PC-9 (cell line): Measurements from ENCODE around the gene CALN1. TPM values are rescaled to one million over a fixed set of nuclear protein-coding genes. Genes with fewer than 3 reads are reported as not detected.

Experiments used
- BruUV-seq: library from RNA; stranded (reverse); fragments of 400-500 nt; replicated peaks from 2 replicates; lab custom pipeline; 2021; lab: Mats Ljungman, UMichigan
- CTCF ChIA-PET: fragments of 300-600 bp; sonication (Branson Sonifier 250); formaldehyde crosslinking; loops from one replicate; lab custom pipeline; 2022; ENCODE audit warnings: antibody characterized with exemption; lab: Charles Lee
- POLR2A ChIA-PET: fragments of 300-600 bp; sonication (Branson Sonifier 250); formaldehyde crosslinking; loops from one replicate; lab custom pipeline; 2022; ENCODE audit warnings: antibody characterized with exemption; ENCODE audit not compliant: unreplicated experiment; lab: Charles Lee
- DNase-seq, 2 experiments: peaks; one replicate each; pipeline versions ENCODE4 v3.0.0 to v3.0.0-alpha.2; 2015 to 2022; ENCODE audit warnings: mixed read lengths in 1 of 2
- H2AFZ ChIP-seq: fragments of 200-600 bp; sonication (generic); 2 replicates; pipeline ENCODE4 v1.8.1; 2017; ENCODE audit warnings: antibody characterized with exemption
- H3F3A ChIP-seq: fragments of 200-600 bp; sonication (generic); 2 replicates; pipeline ENCODE4 v1.8.1; 2017; ENCODE audit warnings: antibody characterized with exemption, mild to moderate bottlenecking, low read depth; ENCODE audit not compliant: insufficient read depth
- H3K27ac ChIP-seq: fragments of 200-600 bp; sonication (generic); 2 replicates; pipeline ENCODE4 v1.6.1; 2016; ENCODE audit warnings: mixed run types
- H3K27me3 ChIP-seq: fragments of 200-600 bp; sonication (generic); 2 replicates; pipeline ENCODE4 v1.6.1; 2016; ENCODE audit warnings: low read depth, mixed run types; ENCODE audit not compliant: insufficient read depth
- H3K36me3 ChIP-seq: fragments of 200-600 bp; sonication (generic); 2 replicates; pipeline ENCODE4 v1.6.1; 2016; ENCODE audit warnings: low read depth, mixed run types
- H3K4me1 ChIP-seq: fragments of 200-600 bp; sonication (generic); replicated peaks from 2 replicates; pipeline ENCODE4 v1.6.1; 2016; ENCODE audit warnings: mixed run types; ENCODE audit not compliant: insufficient read depth
- H3K4me2 ChIP-seq: fragments of 200-600 bp; sonication (generic); 2 replicates; pipeline ENCODE4 v1.6.1; 2017; ENCODE audit warnings: mixed run types
- H3K4me3 ChIP-seq: fragments of 200-600 bp; sonication (generic); 2 replicates; pipeline ENCODE4 v1.6.1; 2016; ENCODE audit warnings: mixed run types
- H3K79me2 ChIP-seq: fragments of 200-600 bp; sonication (generic); 2 replicates; pipeline ENCODE4 v1.6.1; 2017; ENCODE audit warnings: low read depth, mixed run types
- H3K9me2 ChIP-seq: fragments of 200-600 bp; sonication (generic); 2 replicates; pipeline ENCODE4 v1.8.1; 2017; ENCODE audit warnings: mild to moderate bottlenecking; ENCODE audit not compliant: insufficient read depth
- H3K9me3 ChIP-seq: fragments of 200-600 bp; sonication (generic); 2 replicates; pipeline ENCODE4 v1.8.1; 2016; ENCODE audit warnings: low read depth; ENCODE audit not compliant: insufficient read depth
- H4K20me1 ChIP-seq: fragments of 200-600 bp; sonication (generic); 2 replicates; pipeline ENCODE4 v1.8.1; 2017; ENCODE audit not compliant: insufficient read depth
- CTCF ChIP-seq: fragments of 200-600 bp; sonication (generic); conservative IDR thresholded peaks from 2 replicates; pipeline ENCODE4 v1.6.1; 2017; ENCODE audit warnings: mixed run types, antibody characterized with exemption, mild to moderate bottlenecking, moderate library complexity
- EZH2 ChIP-seq: fragments of 200-600 bp; sonication (generic); IDR thresholded peaks from 2 replicates; pipeline ENCODE4 v1.8.0; 2017; ENCODE audit warnings: antibody characterized with exemption, low read depth
- intact Hi-C: fragments of 100-400 bp; cut with micrococcal nuclease; formaldehyde crosslinking; loops from one replicate; pipeline ENCODE4 v1.10.0; 2022; ENCODE audit not compliant: unreplicated experiment
- total RNA-seq: library from RNA; stranded (reverse); gene quantifications from 2 replicates; pipeline ENCODE4 v1.2.3, GENCODE V29; 2021

Gene CALN1
- total RNA-seq, 1 experiment from 2014 or later: not detected

- BruUV-seq: no TSS peak
- intact Hi-C loops: no loop called here
- TF ChIP-seq EZH2: no peak
- TF ChIP-seq CTCF: no peak
- H3K27me3 ChIP-seq: 0 out of 2 replicates have a peak, but pooled peaks cover 14% of the 10 kb centered on the region
- no peaks in the 10 kb centered on the region for H4K20me1 ChIP-seq
- no peaks in the 10 kb centered on the region for H3K9me2 ChIP-seq
- no peaks in the 10 kb centered on the region for H3K9me3 ChIP-seq
- H3K4me2 ChIP-seq: no peak overlapping the region
- H3K27ac ChIP-seq: no peak overlapping the region
- H3K79me2 ChIP-seq: no peaks in the 10 kb centered on the region
- ChIA-PET POLR2A (no interaction called here), CTCF (no interaction called here)
- no peaks in the 10 kb centered on the region for H3K4me1 ChIP-seq
- no peaks in the 10 kb centered on the region for H3F3A ChIP-seq
- DNase-seq: no peak
- no peaks in the 10 kb centered on the region for H3K36me3 ChIP-seq
- no peak overlapping the region for H3K4me3 ChIP-seq
- H2AFZ ChIP-seq: no peak overlapping the region
These were observed 374.0 kb downstream of the CALN1 start for GRCh38 chr7:72038022-72038732.

- Histone ChIP-seq H3K9me3 (no peaks in the 10 kb centered on the region), H3K9me2 (no peaks in the 10 kb centered on the region), H2AFZ (no peak overlapping the region), H3K4me3 (no peak overlapping the region), H3K4me1 (no peaks in the 10 kb centered on the region), H3F3A (no peaks in the 10 kb centered on the region), H3K79me2 (no peaks in the 10 kb centered on the region), H3K36me3 (no peaks in the 10 kb centered on the region), H4K20me1 (no peaks in the 10 kb centered on the region), H3K4me2 (no peak overlapping the region), H3K27ac (no peak overlapping the region), H3K27me3 (peaks cover 18% of the 10 kb centered on the region; the same call in 1 of the 2 replicates)
- intact Hi-C loops: no loop called here
- no peak for TF ChIP-seq EZH2
- TF ChIP-seq CTCF: no peak
- CTCF ChIA-PET: no interaction called here
- POLR2A ChIA-PET: no interaction called here
- no TSS peak for BruUV-seq
- DNase-seq: no peak
These were observed 374.6 kb downstream of the CALN1 start for GRCh38 chr7:72037516-72037915.

- no peaks in the 10 kb centered on the region for H3K4me1 ChIP-seq
- BruUV-seq: no TSS peak
- H3K9me2 ChIP-seq: no peaks in the 10 kb centered on the region
- no peak overlapping the region for H2AFZ ChIP-seq
- ChIA-PET CTCF (no interaction called here), POLR2A (no interaction called here)
- H4K20me1 ChIP-seq: no peaks in the 10 kb centered on the region
- DNase-seq: no peak
- H3K9me3 ChIP-seq: no peaks in the 10 kb centered on the region
- H3K79me2 ChIP-seq: no peaks in the 10 kb centered on the region
- H3K27me3 ChIP-seq: peaks cover 18% of the 10 kb centered on the region; the same call in 1 of the 2 replicates
- H3K36me3 ChIP-seq: no peaks in the 10 kb centered on the region
- H3K4me2 ChIP-seq: no peak overlapping the region
- TF ChIP-seq CTCF (no peak), EZH2 (no peak)
- intact Hi-C loops: no loop called here
- no peaks in the 10 kb centered on the region for H3F3A ChIP-seq
- no peak overlapping the region for H3K27ac ChIP-seq
- no peak overlapping the region for H3K4me3 ChIP-seq
These were observed 376.9 kb downstream of the CALN1 start for GRCh38 chr7:72035266-72035665.
